ENCODE measurements around the gene COQ8A.

GRCh38 chr1:226994586-226995364 is 54.7 kb downstream of the COQ8A start:
- TF ChIP-seq, protein P1, sequence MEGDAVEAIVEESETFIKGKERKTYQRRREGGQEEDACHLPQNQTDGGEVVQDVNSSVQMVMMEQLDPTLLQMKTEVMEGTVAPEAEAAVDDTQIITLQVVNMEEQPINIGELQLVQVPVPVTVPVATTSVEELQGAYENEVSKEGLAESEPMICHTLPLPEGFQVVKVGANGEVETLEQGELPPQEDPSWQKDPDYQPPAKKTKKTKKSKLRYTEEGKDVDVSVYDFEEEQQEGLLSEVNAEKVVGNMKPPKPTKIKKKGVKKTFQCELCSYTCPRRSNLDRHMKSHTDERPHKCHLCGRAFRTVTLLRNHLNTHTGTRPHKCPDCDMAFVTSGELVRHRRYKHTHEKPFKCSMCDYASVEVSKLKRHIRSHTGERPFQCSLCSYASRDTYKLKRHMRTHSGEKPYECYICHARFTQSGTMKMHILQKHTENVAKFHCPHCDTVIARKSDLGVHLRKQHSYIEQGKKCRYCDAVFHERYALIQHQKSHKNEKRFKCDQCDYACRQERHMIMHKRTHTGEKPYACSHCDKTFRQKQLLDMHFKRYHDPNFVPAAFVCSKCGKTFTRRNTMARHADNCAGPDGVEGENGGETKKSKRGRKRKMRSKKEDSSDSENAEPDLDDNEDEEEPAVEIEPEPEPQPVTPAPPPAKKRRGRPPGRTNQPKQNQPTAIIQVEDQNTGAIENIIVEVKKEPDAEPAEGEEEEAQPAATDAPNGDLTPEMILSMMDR (conservative IDR thresholded peaks at IDR 0.05; ENCODE audit: low read length) = no peak
- TF ChIP-seq EZH2phosphoT487 (IDR thresholded peaks at IDR 0.05; ENCODE audit: borderline replicate concordance) = no peak
